ENCODE measurements around the gene DHRS11.

Gene DHRS11

DNA sequence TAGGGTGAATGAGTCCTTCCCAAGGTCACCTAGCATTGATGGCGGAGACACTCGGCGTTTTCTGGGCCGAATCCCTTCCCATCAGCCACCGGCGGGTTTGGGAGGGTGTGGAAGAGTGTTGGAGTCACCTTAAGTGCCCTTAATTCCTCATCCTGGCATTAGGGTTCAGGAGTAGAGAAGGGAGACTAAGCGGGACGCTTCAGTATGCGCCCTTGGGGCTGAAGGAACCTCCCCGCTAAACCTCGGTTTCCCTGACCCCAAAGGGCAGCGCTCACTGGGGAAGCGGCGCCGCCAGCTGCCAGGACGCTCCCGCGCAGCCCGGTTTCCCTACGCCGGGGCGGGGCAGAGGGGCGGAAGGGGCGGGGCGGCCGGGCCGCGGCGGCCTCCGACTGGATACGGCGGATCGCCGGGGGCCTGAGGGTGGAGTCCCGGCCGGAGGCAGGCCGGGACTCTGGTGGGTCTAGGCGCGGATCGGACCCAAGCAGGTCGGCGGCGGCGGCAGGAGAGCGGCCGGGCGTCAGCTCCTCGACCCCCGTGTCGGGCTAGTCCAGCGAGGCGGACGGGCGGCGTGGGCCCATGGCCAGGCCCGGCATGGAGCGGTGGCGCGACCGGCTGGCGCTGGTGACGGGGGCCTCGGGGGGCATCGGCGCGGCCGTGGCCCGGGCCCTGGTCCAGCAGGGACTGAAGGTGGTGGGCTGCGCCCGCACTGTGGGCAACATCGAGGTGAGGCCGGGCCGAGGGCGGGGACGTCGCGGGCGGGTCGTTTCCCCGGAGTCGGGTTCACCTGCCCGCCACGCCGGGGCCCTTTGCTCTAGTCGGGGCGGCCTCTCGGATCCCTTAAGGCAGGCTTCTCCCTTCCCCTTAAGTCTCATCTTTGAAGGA lies at the start of gene DHRS11:
DHRS11 (plus strand) TSS at position 446 of the 882 bp plus-strand sequence; CDS start at position 577, 131 bp downstream.
- DNase-seq, result peak; percentile 69 to 75

- DNase-seq, result no peak
These were observed 48.9 kb upstream of the DHRS11 start for GRCh38 chr17:36542755-36543154.

DNA sequence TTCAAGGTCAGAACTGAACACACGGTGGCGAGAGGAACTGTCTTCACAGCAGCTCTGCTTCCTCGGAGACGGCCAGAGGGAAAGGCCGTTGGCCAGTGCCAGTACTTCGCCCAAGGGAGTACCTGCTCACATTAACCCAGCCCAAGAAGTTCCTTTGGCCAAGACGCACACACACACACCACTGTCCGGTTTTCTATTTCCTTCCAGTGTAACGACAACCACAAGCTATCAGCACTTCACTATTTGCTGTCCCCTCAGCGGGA lies 47.7 kb upstream of the DHRS11 start:
- peak; percentile 68 to 75 for DNase-seq

- DNase-seq, result peak; percentile 88 to 93
These were observed 47.2 kb upstream of the DHRS11 start, which contains the start of gene GGNBP2 for GRCh38 chr17:36544307-36545076. Gene GGNBP2 (plus strand): TSS chr17:36544919. CDS start chr17:36545725, 806 bp downstream.

GRCh38 chr17:36545077-36545464 lies 46.6 kb upstream of the DHRS11 start:
- peak; percentile 76 to 91 for DNase-seq

DNA sequence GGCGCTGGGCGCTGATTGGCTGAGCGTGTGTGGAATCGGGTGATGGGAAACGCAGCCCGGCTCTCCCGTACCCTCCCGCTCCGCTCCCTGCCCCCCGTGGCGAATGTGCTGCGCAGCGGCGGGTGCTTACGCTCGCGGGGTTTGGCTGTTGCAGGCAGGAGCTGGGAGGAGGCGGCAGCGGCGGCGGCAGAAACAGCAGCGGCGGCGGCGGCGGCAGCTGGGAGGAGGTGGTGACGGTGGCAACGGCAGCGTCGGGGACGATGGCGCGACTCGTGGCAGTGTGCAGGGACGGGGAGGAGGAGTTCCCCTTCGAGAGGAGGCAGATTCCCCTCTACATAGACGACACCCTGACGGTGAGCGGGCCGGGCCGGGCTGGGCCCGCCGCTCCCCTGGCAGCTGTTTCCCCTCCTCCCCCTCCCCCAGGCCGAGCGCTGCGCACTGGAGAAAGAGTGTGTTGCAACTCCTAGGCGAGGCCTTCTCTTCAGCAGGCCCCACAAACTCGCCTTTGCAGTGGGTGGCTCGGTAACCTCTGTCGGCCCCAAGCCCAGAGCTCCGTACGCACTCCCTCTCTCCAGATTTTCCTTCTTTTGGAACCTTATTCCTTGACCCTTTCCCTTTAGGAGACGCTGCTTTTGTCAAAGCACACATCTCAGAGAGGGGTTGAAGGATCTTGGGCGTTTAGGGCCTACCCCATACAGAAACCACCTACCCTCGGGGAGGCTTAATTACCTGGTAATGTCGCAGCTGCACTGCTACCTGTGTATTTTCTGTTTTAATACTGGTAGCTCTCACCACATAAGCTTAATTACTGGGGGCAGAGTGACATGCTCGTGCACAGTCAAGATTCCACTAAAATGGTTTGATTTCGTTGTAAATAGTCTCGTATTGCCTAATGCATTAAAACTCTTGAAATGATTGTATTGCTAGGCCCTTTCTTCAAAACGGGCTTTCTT lies 45.9 kb upstream of the DHRS11 start:
- peak; percentile 94 to 96 for DNase-seq

GRCh38 chr17:36546418-36547093 lies 45.1 kb upstream of the DHRS11 start:
- DNase-seq, result peak; percentile 18 to 33

DNA sequence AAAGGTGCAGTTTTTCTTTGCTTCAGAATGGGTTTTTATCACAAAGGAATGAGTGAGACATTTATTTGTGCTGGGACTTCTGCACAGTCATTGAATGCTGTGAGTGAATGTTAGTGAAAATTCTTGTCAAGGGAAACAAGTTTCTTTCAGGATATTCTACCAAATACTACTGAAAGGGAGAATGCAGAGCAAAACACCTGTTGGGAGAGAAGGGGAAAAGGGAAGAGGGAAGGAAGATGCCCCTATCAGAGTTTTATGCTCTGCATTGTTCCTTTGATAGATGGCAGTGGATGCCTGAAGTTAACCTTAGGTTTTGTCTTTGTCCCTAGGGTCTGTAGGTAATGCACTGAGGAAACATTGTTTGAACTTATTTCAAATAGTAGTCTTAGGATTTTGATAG lies 43.9 kb upstream of the DHRS11 start:
- DNase-seq, result no peak

DNA sequence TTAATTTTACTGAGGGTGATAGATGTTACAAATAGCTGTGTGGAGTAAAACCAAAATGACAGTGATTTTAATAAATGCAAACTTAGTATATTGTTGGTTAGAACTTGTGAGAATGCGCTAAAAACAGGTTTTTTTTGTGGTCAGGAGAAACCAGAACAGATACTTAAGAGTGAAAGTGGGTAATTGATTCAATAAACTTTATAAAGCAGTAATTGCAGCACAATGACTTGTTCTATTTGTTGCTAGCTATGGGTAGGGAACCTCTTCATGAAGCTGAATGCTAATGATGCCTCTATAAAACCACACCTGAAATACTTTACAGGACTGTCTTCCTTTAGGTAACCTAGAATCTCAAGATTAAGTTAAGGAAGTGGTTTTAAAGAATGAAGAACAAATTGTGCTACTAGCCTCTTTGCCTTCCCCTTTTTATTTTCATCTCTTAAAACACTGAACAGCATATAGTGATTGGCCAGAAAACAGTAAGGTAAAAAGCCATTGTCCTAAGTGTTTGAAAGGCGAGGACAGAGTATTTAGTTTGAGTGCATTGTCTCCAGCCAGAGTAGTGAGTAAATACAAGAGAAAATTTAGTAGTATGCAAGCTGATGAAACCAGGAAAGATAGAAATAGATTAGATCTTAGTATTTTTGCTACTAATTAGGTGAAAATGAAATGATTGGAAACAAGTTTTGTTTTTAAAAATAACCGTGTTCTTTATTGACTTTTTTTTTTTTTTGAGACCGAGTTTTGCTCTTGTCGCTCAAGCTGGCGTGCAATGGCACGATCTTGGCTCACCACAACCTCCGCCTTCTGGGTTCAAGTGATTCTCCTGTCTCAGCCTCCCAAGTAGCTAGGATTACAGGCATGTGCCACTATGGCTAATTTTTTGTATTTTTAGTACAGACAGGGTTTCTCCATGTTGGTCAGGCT lies 40.9 kb upstream of the DHRS11 start:
- DNase-seq, result peak; percentile 60 to 64

- no peak for DNase-seq
These were observed 38.2 kb upstream of the DHRS11 start for GRCh38 chr17:36553459-36553858.

DNA sequence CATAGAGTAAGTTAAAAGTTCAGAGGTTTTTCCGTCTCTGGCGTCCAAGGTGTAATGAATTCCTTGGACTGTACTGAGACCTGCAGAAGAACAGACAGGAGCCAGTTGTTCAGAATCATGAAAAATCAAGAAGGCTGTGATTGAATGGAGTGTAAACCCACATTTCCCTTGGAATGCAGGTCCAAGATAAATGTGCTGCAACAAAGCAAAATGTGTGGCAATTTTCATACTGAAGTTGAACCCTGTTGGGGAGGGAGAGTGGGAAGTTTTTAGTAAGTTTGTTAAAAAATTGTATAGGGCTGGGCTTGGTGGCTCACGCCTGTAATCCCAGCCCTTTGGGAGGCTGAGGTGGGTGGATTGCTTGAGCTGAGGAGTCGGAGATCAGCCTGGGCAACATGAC lies 25.6 kb upstream of the DHRS11 start:
- DNase-seq, result no peak

DNA sequence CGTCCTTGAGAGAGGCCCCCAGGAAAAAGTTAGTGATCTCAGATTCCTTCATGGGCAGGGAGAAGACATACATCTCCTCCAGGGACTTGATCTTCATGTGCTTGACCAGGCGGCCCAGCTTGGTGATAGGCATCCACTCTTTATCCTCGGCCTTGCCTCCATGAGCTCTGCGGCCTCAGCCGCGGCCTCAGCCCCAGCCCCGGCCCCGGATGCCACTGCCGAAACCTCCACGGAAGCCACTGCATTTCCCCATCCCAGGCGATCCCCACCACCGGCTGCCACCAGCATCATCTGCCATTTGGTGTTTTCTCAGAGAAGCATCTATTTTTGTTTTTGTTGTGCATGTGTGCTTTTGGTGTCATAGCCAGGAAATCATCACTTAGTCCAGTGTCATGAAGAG lies 16.7 kb upstream of the DHRS11 start:
- no peak for DNase-seq

- no peak for DNase-seq
These were observed 14.9 kb upstream of the DHRS11 start for GRCh38 chr17:36576793-36577192.

- DNase-seq, result no peak
These were observed 13.0 kb upstream of the DHRS11 start for GRCh38 chr17:36578671-36579070.

DNA sequence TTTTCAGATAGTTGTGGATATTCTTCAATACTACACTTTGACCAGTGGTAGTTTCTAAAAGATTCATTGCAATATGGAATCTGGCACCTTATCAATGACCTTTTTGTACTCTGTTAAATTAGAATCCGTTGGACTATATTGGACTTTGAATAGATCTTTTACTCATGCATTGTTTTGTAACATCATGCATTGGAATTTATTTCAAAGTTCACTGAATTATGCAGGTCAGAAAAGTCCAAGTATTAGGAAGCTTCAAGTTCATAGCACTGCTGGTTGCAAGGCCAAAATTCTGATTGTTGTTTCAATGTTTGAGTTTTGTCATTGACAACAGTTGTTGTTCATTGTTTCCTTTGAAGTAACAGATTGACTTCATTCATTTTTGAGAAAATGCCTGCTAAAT lies 7.9 kb upstream of the DHRS11 start:
- DNase-seq, result no peak

DNA sequence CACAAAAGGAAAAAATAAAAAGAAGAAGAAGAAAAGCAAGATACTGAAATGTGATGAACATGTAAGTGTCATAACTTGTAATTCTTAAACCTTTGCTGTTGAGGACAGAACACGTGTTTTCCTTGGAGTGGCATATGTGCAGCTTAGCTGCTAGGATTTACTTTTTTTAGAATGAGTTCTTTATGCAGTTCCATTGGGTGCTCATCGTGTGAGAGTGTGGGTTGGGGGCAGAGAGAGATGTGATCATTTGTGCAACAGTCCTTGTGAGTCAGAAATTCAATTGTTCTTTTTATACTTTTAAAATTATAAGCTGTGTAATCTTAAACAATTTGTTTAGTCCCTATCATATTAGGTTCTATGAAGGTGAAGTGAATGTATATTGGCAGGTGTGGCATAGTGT lies 5.5 kb upstream of the DHRS11 start:
- DNase-seq, result no peak

DNA sequence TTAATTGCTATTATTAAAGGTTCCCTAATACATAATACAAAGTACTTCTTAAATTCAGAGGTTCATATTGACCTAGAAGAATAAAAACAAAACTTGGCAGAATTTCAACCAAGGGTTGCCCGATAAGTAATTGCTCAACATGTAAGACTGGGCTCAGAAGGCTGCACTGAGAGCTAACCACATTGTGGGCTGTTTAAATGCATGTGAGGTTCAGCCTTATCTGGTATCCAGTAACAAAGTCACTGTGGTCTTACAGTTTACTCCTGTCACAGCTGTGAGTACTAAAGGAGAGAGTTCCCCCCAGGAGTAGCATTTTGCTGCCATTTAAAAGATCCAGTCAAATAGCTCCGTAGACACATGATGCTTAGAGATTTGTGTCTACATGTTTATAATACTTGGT lies 1.6 kb upstream of the DHRS11 start:
- DNase-seq, result peak; percentile 87 to 90

DNA sequence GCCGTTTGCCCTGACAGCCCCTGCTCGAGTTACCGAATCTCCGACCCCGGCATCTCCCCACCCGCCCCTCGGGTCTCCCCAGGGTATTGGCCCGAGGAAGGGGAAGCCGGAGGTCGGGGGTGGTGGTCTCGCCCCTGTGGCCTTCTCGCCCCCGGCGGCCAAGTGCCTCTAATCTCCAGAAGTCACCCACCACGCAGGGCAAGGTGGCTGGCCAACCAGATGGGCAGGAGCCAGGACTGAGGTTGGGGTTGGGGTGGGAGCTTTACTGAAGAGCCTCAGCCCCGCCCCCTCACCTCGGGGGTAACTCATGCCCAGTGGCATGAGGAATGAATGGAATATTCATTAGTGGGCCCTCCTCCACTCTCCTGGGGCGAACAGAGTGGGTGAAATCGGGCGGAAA lies 637 bp downstream of the DHRS11 start:
- no peak for DNase-seq

DNA sequence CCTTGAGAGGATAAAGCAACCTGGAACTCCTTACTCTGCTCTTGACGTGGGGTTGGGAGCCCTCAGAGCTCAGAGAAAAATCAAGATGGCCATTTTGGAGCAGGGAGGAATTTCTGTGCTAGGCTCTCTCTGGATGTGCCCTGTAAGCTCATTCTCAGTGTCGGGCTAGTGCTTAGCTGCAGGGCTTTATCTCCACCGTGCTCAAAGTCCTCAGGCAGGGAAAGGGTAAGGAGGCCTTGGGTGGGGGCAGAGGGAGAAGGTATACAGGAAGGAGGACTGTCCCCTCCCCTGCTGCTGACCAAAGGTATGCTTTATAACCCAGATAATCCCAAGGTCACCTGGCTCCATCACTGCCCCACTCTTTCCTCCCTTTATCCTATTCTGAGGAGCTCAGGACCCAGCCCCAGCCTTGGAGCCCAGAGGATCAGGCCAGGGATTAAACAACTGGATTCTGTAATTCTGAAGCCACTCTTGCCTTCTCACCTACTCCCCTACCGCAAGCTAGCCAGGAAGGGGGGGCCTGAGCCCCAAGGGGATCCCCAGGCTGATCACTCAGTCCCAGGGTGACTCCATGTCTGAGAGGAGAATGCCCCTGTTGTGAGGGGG lies 1.1 kb downstream of the DHRS11 start:
- no peak for DNase-seq

- DNase-seq, result no peak
These were observed 2.1 kb downstream of the DHRS11 start for GRCh38 chr17:36593656-36594316.
